Chondrocyte (in vitro differentiated cells): Measurements from ENCODE around the gene BTLA. TPM values are rescaled to one million over a fixed set of nuclear protein-coding genes. Genes with fewer than 3 reads are reported as not detected.

Source experiments
- DNase-seq: peaks from one replicate; pipeline ENCODE4 v3.0.0; 2021; ENCODE audit warnings: mixed read lengths, low spot score
- H3K27ac Mint-ChIP-seq: one replicate; pipeline ENCODE4 v1.8.0; 2021; ENCODE audit warnings: mild to moderate bottlenecking, moderate library complexity, mixed read lengths; ENCODE audit not compliant: unreplicated experiment
- H3K27me3 Mint-ChIP-seq: 2 replicates; pipeline ENCODE4 v1.8.0; 2021; ENCODE audit warnings: low read depth, mixed read lengths
- H3K36me3 Mint-ChIP-seq: 2 replicates; pipeline ENCODE4 v1.8.0; 2021; ENCODE audit warnings: low read depth, mixed read lengths
- H3K4me1 Mint-ChIP-seq: 2 replicates; pipeline ENCODE4 v1.8.0; 2021; ENCODE audit warnings: low read depth, mild to moderate bottlenecking, mixed read lengths
- H3K4me3 Mint-ChIP-seq: one replicate; pipeline ENCODE4 v1.8.0; 2021; ENCODE audit warnings: mild to moderate bottlenecking, moderate library complexity, mixed read lengths; ENCODE audit not compliant: unreplicated experiment
- H3K9me3 Mint-ChIP-seq: 2 replicates; pipeline ENCODE4 v1.8.0; 2021; ENCODE audit warnings: low read depth, mixed read lengths
- total RNA-seq: library from RNA; stranded (reverse); gene quantifications from 3 replicates; pipeline ENCODE4 v1.2.1, GENCODE V29; 2021
- TF ChIP-seq, protein P1 (sequence below): fragments of 200-600 bp; sonication (generic); IDR thresholded peaks from 2 replicates; pipeline ENCODE4 v1.5.0; 2021; ENCODE audit warnings: antibody characterized with exemption, mild to moderate bottlenecking, moderate library complexity

The BTLA gene
- total RNA-seq, 1 donor from 2014 or later: 0.42 TPM

DNA sequence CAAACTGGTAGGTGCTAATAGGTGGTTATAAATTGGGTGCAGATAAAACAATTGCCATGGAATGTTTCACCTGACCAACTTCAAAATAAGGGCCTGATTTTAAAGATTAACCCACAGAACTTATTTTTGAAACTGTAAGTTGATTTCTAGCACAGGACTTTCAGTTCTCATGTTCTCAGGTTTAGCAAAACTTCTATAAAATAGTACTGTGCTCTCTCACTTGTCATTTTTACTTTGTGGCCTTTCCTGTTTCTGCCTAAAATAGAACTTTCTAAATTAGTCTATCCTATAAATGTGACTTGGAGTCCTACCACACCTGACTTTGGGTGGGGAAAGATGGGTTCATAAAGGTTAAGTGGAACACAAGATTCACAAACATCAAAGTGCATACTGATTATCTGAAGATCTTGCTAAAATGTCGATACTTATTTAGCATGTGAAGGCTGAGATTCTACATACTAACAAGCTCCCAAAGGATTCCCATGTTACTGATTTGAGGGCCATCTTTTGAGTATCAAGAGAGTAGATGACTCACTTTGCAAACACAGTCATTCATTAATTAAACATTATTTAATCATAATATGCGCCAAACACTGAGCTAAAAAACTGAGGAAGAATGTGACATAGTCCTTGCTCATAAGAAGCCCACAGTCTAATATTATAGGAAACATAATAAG lies 38.6 kb downstream of the BTLA start:
- no peaks in the 10 kb centered on the region for H3K36me3 Mint-ChIP-seq
- no peak overlapping the region for H3K4me3 Mint-ChIP-seq
- TF ChIP-seq, protein P1, sequence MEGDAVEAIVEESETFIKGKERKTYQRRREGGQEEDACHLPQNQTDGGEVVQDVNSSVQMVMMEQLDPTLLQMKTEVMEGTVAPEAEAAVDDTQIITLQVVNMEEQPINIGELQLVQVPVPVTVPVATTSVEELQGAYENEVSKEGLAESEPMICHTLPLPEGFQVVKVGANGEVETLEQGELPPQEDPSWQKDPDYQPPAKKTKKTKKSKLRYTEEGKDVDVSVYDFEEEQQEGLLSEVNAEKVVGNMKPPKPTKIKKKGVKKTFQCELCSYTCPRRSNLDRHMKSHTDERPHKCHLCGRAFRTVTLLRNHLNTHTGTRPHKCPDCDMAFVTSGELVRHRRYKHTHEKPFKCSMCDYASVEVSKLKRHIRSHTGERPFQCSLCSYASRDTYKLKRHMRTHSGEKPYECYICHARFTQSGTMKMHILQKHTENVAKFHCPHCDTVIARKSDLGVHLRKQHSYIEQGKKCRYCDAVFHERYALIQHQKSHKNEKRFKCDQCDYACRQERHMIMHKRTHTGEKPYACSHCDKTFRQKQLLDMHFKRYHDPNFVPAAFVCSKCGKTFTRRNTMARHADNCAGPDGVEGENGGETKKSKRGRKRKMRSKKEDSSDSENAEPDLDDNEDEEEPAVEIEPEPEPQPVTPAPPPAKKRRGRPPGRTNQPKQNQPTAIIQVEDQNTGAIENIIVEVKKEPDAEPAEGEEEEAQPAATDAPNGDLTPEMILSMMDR: no peak
- H3K9me3 Mint-ChIP-seq: no peaks in the 10 kb centered on the region
- no peaks in the 10 kb centered on the region for H3K27me3 Mint-ChIP-seq
- DNase-seq: no peak
- H3K27ac Mint-ChIP-seq: no peak overlapping the region
- peaks cover 6% of the 10 kb centered on the region for H3K4me1 Mint-ChIP-seq

DNA sequence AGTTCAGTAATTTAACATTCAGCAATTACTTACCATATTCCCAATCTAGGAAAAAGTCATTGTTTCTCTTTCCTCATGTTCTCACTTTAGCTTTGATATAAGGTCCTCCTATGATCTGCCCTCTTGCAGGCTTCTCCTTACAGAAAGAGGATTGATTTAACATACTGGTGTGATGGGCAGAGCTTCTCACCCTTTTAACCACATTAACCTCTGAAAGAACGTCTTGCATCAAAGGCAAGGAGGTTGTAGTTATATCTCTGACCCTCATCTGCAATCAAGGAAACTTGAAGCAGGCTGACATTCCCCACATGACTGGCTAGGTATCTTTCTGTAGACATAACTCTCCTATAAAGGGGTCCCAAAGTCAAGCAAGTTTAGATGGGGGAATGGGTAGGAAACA lies 39.5 kb downstream of the BTLA start:
- TF ChIP-seq, protein P1: no peak
- Mint-ChIP-seq H3K27ac (no peak overlapping the region), H3K36me3 (no peaks in the 10 kb centered on the region), H3K27me3 (peaks cover 3% of the 10 kb centered on the region), H3K4me3 (no peak overlapping the region), H3K4me1 (peaks cover 6% of the 10 kb centered on the region), H3K9me3 (no peaks in the 10 kb centered on the region)
- no peak for DNase-seq

DNA sequence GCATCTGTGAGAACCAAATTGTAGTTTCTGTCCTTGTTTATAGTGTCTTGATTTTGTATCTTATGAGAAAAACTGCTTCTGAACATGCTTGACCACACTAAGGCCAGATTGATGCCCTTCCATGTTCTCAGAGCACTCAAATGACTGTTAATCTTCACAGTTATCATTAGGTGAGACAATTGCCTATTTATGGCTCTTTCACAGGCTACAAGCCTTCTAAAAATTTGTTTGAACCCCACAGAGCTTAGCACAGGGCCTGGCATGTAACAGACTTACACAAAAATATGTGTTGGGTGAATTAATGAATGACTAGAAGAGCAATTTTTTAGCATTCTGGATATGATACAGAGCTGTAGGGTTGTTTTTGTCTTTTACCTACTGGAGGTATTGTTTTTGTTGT lies 43.1 kb downstream of the BTLA start:
- Mint-ChIP-seq H3K9me3 (no peaks in the 10 kb centered on the region), H3K36me3 (no peaks in the 10 kb centered on the region), H3K4me3 (no peak overlapping the region), H3K27me3 (peaks cover 3% of the 10 kb centered on the region), H3K27ac (no peak overlapping the region), H3K4me1 (no peaks in the 10 kb centered on the region)
- TF ChIP-seq, protein P1: no peak
- DNase-seq: no peak

DNA sequence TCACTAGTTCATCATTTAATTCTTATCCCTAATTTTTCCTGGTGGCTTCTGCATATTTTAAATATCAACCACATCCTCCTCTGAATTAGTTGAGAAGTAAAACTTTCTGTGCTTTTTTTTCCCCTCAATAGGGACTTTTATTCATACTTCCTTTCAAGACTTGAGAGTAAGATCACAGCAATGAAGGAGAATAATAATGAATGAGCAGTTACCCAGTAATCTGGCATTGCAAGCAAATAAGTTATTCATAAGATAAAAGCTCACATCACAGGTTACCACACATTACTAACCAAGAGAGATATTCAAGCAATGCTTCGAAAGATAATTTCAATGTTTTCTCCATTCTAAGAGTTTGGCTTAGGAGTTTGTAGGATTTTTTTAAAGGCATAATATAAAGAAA lies 50.3 kb downstream of the BTLA start:
- no peaks in the 10 kb centered on the region for H3K27me3 Mint-ChIP-seq
- H3K27ac Mint-ChIP-seq: no peak overlapping the region
- H3K9me3 Mint-ChIP-seq: no peaks in the 10 kb centered on the region
- no peaks in the 10 kb centered on the region for H3K36me3 Mint-ChIP-seq
- no peak for DNase-seq
- TF ChIP-seq, protein P1: no peak
- no peak overlapping the region for H3K4me3 Mint-ChIP-seq
- H3K4me1 Mint-ChIP-seq: peaks cover 4% of the 10 kb centered on the region

DNA sequence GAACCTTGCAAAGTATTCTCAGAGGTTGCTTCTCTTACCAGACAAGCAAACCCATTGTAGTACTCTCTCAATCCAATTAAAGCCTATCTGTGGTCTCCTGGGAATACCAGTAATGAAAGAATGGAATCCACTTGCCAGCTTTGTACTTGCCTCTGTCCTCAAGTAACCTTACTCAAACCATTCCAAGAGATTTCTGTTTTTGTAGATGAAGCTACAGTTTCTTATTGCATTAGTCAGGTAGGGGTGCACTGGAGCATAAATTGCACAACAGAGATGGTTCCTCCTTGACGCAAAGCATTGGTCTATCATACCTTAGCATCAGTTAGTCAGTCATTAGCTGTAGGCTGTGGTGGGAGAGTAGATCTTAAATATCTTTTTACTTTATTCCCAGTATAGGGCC lies 52.9 kb downstream of the BTLA start:
- peaks cover 2% of the 10 kb centered on the region for H3K9me3 Mint-ChIP-seq
- DNase-seq: no peak
- TF ChIP-seq, protein P1: no peak
- H3K27ac Mint-ChIP-seq: no peak overlapping the region
- H3K4me1 Mint-ChIP-seq: peaks cover 4% of the 10 kb centered on the region
- H3K4me3 Mint-ChIP-seq: no peak overlapping the region
- no peaks in the 10 kb centered on the region for H3K27me3 Mint-ChIP-seq
- H3K36me3 Mint-ChIP-seq: no peaks in the 10 kb centered on the region
